HG03039 (cell line): ENCODE results near the gene CHAC1.

Experiments used
- ATAC-seq: cut with Tn5 transposase; IDR thresholded peaks from one replicate; pipeline ENCODE4 v1.9.1; 2021; ENCODE audit warnings: mild to moderate bottlenecking, moderate library complexity; ENCODE audit not compliant: unreplicated experiment

CHAC1 gene

DNA sequence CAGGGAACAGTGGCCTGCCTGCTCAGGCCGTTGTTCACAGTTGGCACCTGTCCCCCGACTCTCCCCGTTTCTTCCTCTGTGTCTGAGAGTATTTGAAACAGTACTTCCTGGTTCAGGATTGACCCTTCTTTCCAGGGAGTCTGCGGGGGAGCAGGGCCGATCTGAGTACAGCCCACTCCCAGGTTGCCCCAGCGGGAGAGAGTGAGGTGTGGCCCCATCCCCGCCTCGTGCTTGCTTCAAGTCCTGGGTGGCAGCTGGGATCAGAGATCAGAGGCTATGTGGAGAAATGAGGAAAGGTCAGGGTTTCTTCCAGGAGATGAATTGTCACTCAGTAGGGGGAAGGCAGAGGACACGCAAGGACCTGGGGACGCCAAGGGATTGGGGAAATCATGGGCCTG is 30.7 kb upstream of the CHAC1 start:
- ATAC-seq: no peak

DNA sequence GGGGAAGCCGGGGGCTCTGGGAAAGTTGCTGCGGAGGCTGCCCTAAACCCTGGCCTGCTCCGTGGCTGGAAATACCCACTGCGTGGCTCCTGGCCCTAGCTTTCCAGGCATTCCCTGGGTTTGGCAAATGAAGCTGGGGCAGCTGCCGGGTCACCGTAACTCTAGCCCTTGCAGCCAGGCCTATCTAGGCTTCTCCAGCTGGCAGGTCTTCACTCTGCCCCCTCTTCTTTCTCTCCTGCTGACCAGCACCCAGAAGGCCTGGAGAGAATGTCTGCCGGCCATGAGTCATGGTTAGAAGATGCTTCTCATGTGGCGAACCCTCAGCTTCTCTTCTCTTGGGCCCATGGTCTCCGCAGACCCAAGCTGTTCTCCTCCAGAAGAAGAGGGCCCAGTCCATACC is 29.7 kb upstream of the CHAC1 start:
- ATAC-seq: no peak

DNA sequence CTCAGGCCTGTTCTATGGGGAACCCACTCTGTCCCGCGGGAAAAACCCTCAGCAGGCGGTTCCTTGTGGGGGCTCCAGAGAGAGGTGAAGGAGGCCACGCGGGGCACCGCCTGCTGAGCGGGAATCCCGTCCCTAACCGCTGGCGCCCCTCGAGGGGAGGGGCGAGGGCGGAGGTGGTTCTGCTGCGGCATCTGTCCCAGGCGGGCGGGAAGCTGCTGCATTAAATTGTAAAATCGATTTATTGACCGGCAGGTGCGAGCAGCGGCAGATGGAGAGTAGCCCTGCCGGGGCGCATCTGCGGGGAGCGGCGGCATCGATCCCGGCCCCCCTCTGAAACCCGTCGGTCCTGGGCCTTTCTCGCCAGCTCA is 27.8 kb upstream of the CHAC1 start:
- ATAC-seq: no peak

DNA sequence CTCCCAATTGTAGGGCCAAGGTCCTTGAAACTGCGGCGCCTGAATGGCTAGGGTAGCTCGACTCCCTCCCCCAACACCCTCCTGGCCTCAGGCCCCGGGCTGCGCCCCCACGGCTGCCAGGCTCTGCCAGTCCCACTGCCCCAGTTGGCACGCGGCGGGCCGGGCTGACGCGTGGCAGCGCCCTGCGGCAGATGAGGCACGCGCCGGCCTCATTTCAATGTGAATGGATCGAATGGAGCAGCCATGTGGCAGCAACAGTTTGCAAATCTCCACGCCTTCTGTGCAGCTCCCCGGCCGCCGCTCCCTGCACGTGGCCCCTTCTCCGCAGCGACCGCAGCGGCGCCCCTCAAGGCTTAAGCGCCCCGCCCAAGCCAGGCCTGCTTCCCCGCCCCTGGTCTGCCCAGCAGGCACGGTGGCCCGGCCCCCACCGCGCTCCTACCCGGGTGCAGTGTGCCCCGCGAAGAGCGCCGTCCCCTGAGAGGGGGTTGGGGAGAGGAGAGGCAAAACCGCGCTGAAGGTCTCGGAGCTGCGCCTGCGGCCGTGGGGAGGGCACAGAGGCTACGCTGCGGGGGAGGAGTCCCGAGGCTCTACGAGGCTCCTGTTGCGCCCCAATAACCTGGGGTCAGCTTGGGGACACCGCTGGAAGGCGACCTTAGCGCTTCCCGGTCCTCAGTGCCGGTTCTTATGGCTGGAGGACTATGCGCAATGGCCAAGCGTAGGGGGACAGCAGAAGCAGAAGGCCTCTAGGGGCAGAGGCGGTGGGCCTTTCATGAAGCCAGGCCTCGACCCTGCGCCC is 27.2 kb upstream of the CHAC1 start:
- ATAC-seq: no peak

DNA sequence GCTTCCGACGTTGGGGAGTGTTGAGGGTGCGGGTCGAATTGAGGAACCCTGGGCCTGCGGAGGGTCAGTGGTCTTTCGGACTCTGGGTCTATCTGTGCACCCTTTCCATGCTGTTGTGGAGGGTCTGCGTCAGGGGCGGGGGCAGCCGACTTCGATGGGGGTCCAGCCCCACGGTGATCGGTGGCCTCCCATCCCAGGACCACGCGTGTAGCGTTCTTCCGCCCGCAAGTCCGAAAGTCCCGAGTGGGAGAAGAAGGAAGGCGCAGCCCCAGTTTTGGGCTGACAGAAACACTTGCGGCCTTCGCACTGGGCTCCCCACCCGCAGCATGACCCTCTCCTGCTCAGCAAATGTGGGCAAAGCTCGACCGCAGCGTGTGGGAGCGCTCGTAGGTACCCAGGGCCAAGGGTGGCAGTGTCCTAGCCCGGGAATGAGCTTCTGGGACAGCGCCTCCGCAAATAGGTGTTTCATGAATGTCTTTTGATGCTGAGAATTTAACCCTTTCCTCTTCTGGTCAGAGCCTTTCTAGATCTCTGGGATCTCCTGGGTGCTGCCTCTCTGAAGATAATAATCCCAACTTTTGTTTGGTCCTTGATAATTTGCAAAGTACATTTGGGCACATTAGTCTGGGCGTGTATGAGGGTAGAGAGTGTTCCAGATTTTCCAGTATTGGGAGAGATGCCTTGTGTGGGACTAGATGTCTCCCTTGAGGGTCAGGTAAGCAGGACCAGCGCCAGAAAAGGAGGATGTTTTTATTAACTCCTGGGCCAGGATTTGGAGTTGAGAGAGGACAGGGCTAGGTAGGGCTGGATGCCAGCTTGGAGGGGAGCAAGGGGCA is 26.4 kb upstream of the CHAC1 start:
- no peak for ATAC-seq

DNA sequence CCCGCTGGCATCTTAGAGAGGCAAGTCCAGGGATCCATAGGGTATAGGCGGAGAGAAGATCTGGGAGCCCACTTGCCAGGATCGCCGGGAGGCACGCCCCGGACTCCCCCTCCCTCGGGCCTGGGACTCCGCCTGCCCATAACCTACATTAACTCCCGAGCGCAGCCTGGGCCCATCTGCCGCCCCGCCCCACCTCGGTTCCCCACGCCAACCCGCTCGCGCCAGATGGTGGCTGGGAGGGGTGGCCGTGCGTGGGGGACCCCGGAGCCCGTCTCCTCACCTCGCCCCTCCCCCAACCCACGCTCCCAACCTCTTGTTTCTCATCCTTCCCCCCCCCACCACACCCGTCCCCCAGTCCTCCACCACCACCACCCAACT is 25.8 kb upstream of the CHAC1 start:
- ATAC-seq: no peak

DNA sequence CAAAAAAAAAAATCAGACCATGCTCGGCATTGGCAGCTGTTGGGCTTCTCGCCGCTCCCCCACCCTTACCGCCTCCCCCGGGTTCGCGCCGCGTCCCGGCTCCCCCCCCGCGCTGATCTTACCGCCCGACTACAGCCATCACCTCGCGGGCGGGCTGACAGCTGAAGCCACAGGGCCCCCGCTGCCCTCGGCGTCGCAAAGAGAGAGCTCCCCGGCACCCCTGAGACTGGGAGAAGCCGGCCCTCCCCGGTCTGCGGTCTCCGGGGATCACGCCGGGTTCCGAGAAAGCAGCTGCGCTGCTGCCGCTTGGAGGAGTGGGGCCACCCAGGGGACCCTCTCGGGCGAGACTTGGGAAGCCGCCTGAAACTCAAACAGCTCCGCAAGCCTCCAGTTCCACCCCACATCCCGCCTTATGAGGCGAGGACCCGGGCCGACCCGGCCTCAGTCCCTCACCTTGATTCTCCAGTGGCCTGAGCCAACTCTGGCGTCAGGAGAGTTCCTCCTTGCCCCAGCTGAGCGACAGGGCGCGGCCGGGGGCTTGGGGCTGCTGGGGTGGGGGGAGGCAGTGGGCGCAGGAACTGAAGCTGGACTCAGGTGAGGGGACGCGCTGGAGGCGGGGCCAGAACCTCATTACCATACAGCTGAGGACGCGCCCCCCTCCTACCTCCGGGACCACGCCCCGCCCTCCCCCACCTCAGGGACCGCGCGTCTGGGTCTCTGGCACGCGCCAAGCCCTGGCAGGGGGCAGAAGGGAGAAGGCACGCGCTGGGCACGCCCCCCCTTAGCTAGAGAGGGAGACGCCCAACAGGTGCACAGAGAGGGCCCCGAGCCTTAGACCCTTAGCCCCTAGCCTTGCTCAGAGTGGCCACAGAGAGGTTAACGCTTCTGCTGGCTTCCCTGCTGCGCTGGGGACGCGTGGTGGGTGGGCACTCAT is 25.1 kb upstream of the CHAC1 start:
- no peak for ATAC-seq

DNA sequence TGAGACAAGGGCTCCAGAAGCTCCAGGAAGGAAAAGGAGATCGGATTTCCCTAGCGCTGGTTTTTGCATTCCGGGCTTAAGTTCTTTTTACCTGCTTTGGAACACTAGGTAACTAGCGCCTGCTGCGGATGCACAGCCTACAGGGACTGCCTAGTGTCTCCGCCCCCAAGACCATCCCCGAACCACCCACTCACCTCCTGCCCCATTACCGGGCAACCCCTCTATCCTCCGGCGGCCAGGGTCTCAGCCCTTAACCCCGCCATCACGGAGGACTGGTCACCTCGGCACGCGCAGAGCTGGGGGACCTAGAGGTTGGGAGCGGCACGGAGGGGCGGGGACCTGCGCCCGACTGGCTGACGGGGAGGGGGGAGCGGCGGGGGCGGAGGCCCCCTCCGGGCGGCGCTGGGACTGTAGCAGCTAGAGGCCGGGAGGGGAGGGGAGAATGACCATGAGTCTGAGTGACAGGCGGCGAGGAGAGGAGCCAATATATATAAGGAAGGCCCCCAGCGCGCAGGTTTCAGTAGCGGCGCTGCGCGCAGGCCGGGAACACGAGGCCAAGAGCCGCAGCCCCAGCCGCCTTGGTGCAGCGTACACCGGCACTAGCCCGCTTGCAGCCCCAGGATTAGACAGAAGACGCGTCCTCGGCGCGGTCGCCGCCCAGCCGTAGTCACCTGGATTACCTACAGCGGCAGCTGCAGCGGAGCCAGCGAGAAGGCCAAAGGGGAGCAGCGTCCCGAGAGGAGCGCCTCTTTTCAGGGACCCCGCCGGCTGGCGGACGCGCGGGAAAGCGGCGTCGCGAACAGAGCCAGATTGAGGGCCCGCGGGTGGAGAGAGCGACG is 24.2 kb upstream of the CHAC1 start, which contains the start of gene DLL4:
Gene DLL4, plus strand, starts transcription at position 520 of the 839 bp plus-strand sequence. CDS start 329 bp downstream, outside the sequence.
- no peak for ATAC-seq

DNA sequence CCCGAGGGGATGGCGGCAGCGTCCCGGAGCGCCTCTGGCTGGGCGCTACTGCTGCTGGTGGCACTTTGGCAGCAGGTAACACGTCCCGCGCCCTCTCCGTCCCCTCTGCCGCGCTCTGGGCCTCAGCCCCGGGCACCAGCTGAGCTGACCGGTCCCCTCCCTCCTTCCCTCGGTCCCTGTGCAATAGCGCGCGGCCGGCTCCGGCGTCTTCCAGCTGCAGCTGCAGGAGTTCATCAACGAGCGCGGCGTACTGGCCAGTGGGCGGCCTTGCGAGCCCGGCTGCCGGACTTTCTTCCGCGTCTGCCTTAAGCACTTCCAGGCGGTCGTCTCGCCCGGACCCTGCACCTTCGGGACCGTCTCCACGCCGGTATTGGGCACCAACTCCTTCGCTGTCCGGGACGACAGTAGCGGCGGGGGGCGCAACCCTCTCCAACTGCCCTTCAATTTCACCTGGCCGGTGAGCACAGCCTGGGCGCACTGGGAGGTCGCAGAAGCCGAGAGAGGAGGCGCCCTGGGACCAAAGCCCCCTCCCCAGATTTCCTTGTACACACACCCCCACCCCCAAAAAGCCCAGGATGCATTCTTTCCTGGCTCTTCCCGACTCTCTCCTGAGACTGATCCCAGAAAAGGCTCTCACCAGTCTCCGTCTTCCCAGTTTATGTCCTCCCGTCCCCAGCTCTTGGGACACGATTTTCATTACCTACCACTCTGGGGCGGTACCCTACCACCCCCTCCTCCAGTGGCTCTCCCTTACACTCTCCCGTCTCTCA is 23.4 kb upstream of the CHAC1 start:
- ATAC-seq: no peak

DNA sequence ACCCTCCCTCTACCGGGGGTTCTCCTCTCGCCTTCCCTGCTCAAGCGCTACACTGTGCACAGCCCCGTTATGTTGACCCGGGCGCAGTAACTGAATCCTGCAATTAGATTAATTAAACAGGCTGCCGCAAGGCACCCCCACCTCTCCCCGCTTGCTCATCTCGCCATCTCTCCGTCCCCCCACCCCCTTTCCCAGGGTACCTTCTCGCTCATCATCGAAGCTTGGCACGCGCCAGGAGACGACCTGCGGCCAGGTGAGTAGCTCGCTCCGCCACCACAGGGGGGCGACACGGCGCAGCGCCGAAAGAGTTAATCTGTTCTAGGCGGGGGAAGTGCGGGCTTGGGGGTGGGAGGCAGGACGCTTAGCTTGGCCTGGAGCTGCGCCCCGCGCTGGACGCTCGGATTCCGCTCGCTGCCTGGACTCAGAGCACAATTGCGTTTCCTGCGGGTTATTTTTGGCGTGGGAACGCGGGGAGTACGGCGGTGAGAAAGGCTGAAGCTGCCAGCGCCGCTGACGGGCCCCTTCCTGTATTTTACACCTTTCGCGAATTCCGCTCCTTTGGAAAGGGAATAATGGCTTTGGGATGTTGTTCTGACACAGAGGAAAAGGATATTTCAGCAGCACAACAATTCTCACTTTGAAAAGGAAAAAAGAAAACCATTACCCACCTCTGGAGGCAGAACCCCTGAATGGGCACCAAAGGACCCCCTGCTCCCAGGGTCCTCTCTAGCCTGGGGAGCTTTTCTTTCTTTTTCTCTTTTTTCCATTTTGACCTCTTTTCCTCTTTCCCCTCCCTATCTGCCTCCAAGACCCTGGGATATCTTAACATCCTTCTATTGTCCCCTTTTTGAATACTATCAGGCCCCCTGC is 22.6 kb upstream of the CHAC1 start:
- no peak for ATAC-seq

DNA sequence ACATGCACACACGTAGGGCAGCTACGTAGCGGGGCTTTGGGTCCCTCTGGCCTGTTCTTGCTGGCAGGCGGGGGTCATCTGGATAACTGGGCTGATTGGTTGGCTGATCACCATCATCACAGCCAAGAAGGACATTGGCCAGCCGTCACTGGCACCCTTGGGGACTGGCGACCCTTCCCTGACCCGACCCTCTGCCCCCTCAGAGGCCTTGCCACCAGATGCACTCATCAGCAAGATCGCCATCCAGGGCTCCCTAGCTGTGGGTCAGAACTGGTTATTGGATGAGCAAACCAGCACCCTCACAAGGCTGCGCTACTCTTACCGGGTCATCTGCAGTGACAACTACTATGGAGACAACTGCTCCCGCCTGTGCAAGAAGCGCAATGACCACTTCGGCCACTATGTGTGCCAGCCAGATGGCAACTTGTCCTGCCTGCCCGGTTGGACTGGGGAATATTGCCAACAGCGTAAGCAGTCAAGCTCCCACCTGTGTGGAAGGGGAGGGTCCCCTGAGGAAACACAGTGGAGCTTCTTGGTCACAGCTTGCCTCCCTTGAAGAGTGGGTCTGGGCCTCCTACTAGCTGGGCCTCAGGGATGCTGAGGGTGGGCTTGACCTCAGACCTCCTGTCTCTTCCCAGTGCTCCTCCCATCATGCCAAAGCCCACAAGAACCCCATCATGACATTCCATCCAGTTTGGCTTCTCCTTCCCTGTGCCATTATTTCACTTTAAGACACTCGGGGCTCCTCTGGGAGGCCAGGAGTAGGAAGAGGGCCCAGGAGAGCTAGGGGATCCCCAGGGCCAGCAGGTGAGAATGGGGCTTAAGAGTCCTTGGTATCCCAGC is 21.8 kb upstream of the CHAC1 start:
- ATAC-seq: no peak

DNA sequence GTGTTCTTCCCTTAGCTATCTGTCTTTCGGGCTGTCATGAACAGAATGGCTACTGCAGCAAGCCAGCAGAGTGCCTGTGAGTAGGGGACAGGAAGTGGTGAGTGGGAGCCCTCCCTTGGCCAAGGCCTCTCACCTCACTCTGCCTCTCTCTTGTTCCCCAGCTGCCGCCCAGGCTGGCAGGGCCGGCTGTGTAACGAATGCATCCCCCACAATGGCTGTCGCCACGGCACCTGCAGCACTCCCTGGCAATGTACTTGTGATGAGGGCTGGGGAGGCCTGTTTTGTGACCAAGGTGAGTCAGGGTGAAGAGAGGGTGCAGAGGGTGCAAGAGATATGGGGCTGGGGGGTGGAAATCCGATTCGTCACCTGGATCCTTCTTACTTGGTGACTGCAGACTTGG is 21.1 kb upstream of the CHAC1 start:
- no peak for ATAC-seq

DNA sequence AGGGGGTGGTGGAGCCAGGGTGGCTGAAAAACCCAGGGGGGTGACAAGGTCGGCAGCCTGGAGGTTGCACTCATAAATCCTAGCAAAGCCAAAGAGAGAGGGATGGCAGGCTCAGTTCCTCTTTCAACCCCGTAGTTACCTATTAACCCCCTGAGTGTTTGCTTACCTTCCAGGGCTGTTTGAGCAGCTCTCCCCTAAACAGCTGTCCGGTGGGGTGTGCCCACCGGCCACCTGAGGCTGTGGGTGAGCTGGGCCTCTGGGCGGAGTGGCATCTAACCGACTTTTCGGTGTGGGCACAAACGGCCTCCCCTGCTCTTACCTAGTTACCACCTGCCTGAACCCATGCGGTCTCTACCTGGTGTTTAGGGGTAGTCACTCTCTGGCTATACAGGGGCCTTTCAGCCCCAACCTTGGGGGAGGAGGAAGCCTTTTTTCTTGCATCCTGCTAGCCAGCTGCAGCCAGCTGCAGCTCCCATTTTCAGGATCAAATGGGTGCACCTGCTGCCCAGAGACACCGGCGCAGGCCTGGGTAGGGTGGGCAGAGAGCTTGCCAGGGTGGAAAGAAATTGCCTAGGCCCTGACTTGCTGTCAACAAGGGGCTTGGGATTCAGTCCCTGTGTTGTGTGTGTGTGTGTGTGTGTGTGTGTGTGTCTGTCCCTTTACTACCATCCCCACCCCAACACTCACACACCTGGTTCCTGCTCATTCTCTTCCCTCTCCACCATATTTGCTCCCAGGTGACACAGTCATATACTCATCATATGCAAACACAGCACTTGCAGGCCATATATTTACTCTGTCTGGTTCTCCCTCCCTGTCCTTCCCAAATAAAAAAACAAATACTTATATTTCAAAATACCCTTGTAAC is 20.4 kb upstream of the CHAC1 start:
- ATAC-seq: no peak

DNA sequence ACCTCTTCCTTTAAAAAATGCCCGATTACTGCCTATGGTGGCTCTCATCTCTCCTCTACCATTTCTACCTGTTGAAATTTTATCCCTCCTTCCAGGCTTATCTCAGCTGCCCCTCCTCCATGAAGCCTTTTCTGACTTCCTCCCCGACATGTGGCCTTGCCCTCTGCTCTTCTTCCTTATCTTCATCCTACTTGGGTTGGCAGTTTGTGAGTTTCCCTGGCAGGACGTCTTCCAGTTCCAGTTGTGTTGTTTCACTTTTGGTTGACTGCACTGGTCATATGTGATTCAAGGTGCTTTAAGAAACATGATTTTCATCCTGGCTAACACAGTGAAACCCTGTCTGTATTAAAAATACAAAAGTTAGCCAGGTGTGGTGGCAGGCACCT is 19.8 kb upstream of the CHAC1 start:
- ATAC-seq: no peak

DNA sequence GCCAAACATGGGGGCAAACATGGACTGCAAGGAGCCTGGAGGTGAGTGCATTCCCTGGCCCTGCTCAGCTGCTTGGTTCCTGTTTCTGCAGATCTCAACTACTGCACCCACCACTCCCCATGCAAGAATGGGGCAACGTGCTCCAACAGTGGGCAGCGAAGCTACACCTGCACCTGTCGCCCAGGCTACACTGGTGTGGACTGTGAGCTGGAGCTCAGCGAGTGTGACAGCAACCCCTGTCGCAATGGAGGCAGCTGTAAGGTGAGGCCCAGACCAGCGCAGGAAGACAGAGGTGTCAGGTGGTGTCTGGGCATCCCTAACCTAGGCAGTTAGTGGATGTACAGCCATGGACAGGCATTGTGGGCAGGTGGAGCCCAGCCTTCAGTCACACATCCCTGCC is 18.8 kb upstream of the CHAC1 start:
- ATAC-seq: no peak

DNA sequence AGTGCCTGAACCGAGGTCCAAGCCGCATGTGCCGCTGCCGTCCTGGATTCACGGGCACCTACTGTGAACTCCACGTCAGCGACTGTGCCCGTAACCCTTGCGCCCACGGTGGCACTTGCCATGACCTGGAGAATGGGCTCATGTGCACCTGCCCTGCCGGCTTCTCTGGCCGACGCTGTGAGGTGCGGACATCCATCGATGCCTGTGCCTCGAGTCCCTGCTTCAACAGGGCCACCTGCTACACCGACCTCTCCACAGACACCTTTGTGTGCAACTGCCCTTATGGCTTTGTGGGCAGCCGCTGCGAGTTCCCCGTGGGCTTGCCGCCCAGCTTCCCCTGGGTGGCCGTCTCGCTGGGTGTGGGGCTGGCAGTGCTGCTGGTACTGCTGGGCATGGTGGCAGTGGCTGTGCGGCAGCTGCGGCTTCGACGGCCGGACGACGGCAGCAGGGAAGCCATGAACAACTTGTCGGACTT is 17.0 kb upstream of the CHAC1 start:
- no peak for ATAC-seq
